ENCODE results near the gene FAXC.

DNA sequence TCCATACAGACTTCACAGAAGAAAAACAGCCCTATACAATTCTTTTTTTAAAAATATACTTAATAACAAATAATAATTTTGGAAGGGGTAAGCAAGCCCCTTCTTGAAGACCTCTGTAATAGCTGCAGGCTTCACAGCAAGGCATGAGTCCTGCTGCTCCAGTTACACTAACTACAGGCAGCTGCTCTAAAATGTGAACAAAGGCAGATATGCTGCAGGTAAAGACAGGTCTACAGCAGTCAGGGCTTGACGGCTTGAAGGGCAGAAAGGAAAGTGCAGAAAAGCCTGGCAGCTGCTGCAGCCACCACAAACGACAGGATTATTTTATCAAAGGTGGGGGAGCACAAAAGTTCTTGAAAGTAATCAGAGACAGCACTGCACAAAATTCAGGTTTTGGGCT lies 11.3 kb downstream of the FAXC start:
- TF ChIP-seq, protein P1, sequence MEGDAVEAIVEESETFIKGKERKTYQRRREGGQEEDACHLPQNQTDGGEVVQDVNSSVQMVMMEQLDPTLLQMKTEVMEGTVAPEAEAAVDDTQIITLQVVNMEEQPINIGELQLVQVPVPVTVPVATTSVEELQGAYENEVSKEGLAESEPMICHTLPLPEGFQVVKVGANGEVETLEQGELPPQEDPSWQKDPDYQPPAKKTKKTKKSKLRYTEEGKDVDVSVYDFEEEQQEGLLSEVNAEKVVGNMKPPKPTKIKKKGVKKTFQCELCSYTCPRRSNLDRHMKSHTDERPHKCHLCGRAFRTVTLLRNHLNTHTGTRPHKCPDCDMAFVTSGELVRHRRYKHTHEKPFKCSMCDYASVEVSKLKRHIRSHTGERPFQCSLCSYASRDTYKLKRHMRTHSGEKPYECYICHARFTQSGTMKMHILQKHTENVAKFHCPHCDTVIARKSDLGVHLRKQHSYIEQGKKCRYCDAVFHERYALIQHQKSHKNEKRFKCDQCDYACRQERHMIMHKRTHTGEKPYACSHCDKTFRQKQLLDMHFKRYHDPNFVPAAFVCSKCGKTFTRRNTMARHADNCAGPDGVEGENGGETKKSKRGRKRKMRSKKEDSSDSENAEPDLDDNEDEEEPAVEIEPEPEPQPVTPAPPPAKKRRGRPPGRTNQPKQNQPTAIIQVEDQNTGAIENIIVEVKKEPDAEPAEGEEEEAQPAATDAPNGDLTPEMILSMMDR (IDR thresholded peaks at IDR 0.05; ENCODE audit: low read depth, low read length): no peak
- TF ChIP-seq EZH2phosphoT487 (IDR thresholded peaks at IDR 0.05; ENCODE audit: low read depth): no peak

All from OCI-LY3 (cell line).